ENCODE measurements around the gene SHANK2. TPM values are rescaled to one million over a fixed set of nuclear protein-coding genes. Genes with fewer than 3 reads are reported as not detected.

Gene SHANK2
- total RNA-seq, 1 experiment from 2014 or later, result 23.8 TPM

- Histone ChIP-seq H4K8ac (replicated peaks; ENCODE audit: insufficient read length, low read depth, low read length) (no peak overlapping the region), H2BK5ac (ENCODE audit: insufficient read length, low read length) (no peak overlapping the region), H3K4me1 (ENCODE audit: insufficient read depth, low read length) (no peaks in the 10 kb centered on the region), H3K9ac (ENCODE audit: extremely low read depth, insufficient read length, low read length) (no peak overlapping the region), H4K91ac (ENCODE audit: insufficient read length, low read depth, low read length) (no peak overlapping the region), H3K27me3 (ENCODE audit: insufficient read depth, low read length) (no peaks in the 10 kb centered on the region), H2AFZ (ENCODE audit: low read length) (no peak overlapping the region), H3K9me3 (ENCODE audit: control insufficient read depth, low read depth, low read length) (no peaks in the 10 kb centered on the region), H3K4me2 (ENCODE audit: insufficient read depth, insufficient read length, low read length) (no peak overlapping the region), H2BK120ac (ENCODE audit: low read depth, low read length, poor library complexity, severe bottlenecking) (no peak overlapping the region), H3K18ac (ENCODE audit: insufficient read length, low read depth, low read length) (no peak overlapping the region), H2BK20ac (ENCODE audit: low read depth, low read length, poor library complexity, severe bottlenecking) (no peak overlapping the region), H3K56ac (ENCODE audit: insufficient read length, low read depth, low read length) (no peak overlapping the region), H3K79me1 (ENCODE audit: insufficient read depth, low read depth, low read length, poor library complexity, severe bottlenecking) (no peaks in the 10 kb centered on the region), H4K5ac (ENCODE audit: insufficient read length, low read depth, low read length) (no peak overlapping the region), H3K27ac (ENCODE audit: insufficient read length, low read depth, low read length) (no peak overlapping the region), H3K79me2 (ENCODE audit: insufficient read depth, low read length) (no peaks in the 10 kb centered on the region), H2AK5ac (ENCODE audit: insufficient read length, low read length) (no peak overlapping the region), H3K23me2 (ENCODE audit: insufficient read length, low read depth, low read length, poor library complexity, severe bottlenecking) (no peaks in the 10 kb centered on the region), H2BK12ac (ENCODE audit: insufficient read length, low read depth, low read length) (no peak overlapping the region), H3K14ac (ENCODE audit: insufficient read depth, low read length) (no peak overlapping the region), H3K23ac (ENCODE audit: insufficient read length, low read depth, low read length) (no peak overlapping the region), H3T11ph (ENCODE audit: low read length) (no peak overlapping the region), H3K4ac (ENCODE audit: low read depth, low read length) (no peak overlapping the region), H4K20me1 (ENCODE audit: control insufficient read depth, insufficient read depth, insufficient read length) (no peaks in the 10 kb centered on the region), H2BK15ac (ENCODE audit: low read depth, low read length) (no peak overlapping the region)
- Mint-ChIP-seq H3K4me1 (no peaks in the 10 kb centered on the region), H3K27me3 (ENCODE audit: low read depth) (peaks cover 12% of the 10 kb centered on the region), H3K9me3 (peaks cover 2 to 3% of the 10 kb centered on the region in 2 experiments; a peak in 2 of 5 replicates), H3K27ac (no peak overlapping the region), H3K36me3 (ENCODE audit: insufficient read depth in 1 of 3, low read depth in 3 of 3) (no peaks in the 10 kb centered on the region; a peak in 1 of 7 replicates), H3K4me3 (no peak overlapping the region)
- TF ChIP-seq, protein P1, sequence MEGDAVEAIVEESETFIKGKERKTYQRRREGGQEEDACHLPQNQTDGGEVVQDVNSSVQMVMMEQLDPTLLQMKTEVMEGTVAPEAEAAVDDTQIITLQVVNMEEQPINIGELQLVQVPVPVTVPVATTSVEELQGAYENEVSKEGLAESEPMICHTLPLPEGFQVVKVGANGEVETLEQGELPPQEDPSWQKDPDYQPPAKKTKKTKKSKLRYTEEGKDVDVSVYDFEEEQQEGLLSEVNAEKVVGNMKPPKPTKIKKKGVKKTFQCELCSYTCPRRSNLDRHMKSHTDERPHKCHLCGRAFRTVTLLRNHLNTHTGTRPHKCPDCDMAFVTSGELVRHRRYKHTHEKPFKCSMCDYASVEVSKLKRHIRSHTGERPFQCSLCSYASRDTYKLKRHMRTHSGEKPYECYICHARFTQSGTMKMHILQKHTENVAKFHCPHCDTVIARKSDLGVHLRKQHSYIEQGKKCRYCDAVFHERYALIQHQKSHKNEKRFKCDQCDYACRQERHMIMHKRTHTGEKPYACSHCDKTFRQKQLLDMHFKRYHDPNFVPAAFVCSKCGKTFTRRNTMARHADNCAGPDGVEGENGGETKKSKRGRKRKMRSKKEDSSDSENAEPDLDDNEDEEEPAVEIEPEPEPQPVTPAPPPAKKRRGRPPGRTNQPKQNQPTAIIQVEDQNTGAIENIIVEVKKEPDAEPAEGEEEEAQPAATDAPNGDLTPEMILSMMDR (conservative IDR thresholded peaks at IDR 0.05), result no peak
- DNase-seq, result peak; percentile 26
- WGBS (ENCODE audit: extremely low coverage, insufficient read length, low lambda C conversion rate), result no CpG with 5 or more reads among the region's 19 CpGs
Measured at GRCh38 chr11:71301046-71301857, 48.9 kb upstream of the SHANK2 start.

Data from H9 (cell line).